Stimulated activated CD8-positive, alpha-beta memory T cell treated with anti-CD3 and anti-CD28 coated beads, Interleukin-15, amount 100 ng/mL, for 1 hour (primary cell): ENCODE results near the gene SMG5.
"Not testable (repeated sequence)": the region's sequence is repeated elsewhere in the genome, so short reads cannot be mapped to it uniquely, and the experiment has no call there.

Experiments used
- DNase-seq: peaks from one replicate; pipeline ENCODE4 v3.0.0-alpha.2; 2020; ENCODE audit warnings: low read depth

SMG5 gene

GRCh38 chr1:156282479-156283222 lies at the start of gene SMG5:
SMG5 (minus strand) TSS chr1:156282825; CDS start chr1:156282680, 145 bp downstream.
- peak; percentile 88 for DNase-seq

GRCh38 chr1:156323179-156323578 lies 40.6 kb upstream of the SMG5 start:
- not testable (repeated sequence) for DNase-seq

GRCh38 chr1:156320560-156320959 lies 37.9 kb upstream of the SMG5 start:
- no peak for DNase-seq

GRCh38 chr1:156319664-156320063 lies 37.0 kb upstream of the SMG5 start:
- DNase-seq = no peak

GRCh38 chr1:156316909-156317308 lies 34.3 kb upstream of the SMG5 start:
- no peak for DNase-seq

- no peak for DNase-seq
Observed at GRCh38 chr1:156310962-156311361, 28.3 kb upstream of the SMG5 start.

- DNase-seq = no peak
Observed at GRCh38 chr1:156308078-156308477, 25.5 kb upstream of the SMG5 start.

GRCh38 chr1:156305215-156305614 lies 22.6 kb upstream of the SMG5 start:
- DNase-seq = no peak

- no peak for DNase-seq
Observed at GRCh38 chr1:156303241-156303640, 20.6 kb upstream of the SMG5 start.

GRCh38 chr1:156298852-156299357 lies 16.3 kb upstream of the SMG5 start, which contains the start of gene VHLL:
VHLL (minus strand) TSS chr1:156299307; CDS start chr1:156299189, 118 bp downstream.
- no peak for DNase-seq

GRCh38 chr1:156295391-156295947 lies 12.8 kb upstream of the SMG5 start, which contains the start of gene GLMP:
GLMP (minus strand) TSS chr1:156295679; CDS start chr1:156295645, 34 bp downstream.
- peak; percentile 36 for DNase-seq

- DNase-seq = no peak
Observed at GRCh38 chr1:156293895-156294294, 11.3 kb upstream of the SMG5 start.

- no peak for DNase-seq
Observed at GRCh38 chr1:156293098-156293434, 10.4 kb upstream of the SMG5 start.

- no peak for DNase-seq
Observed at GRCh38 chr1:156291226-156292061, 8.8 kb upstream of the SMG5 start.

GRCh38 chr1:156289857-156290256 lies 7.2 kb upstream of the SMG5 start:
- DNase-seq = no peak

GRCh38 chr1:156286061-156286460 lies 3.4 kb upstream of the SMG5 start:
- no peak for DNase-seq

GRCh38 chr1:156285437-156285836 lies 2.8 kb upstream of the SMG5 start:
- DNase-seq = no peak

- DNase-seq = no peak
Observed at GRCh38 chr1:156284757-156285156, 2.1 kb upstream of the SMG5 start.

GRCh38 chr1:156284112-156284511 lies 1.5 kb upstream of the SMG5 start, which contains the start of gene TMEM79:
TMEM79 (plus strand) TSS chr1:156284325; CDS start chr1:156285227, 902 bp downstream.
- no peak for DNase-seq

- DNase-seq = no peak
Observed at GRCh38 chr1:156283521-156283920, 896 bp upstream of the SMG5 start.

GRCh38 chr1:156281693-156282478 lies 739 bp downstream of the SMG5 start:
- no peak for DNase-seq

GRCh38 chr1:156281281-156281680 lies 1.3 kb downstream of the SMG5 start:
- DNase-seq = no peak
